ENCODE results near the gene NIBAN1.
A peak's percentile ranks its signal among the peaks of the same experiment; 100 is the strongest.
"Not testable (repeated sequence)": the region's sequence is repeated elsewhere in the genome, so short reads cannot be mapped to it uniquely, and the experiment has no call there.

Gene NIBAN1

DNA sequence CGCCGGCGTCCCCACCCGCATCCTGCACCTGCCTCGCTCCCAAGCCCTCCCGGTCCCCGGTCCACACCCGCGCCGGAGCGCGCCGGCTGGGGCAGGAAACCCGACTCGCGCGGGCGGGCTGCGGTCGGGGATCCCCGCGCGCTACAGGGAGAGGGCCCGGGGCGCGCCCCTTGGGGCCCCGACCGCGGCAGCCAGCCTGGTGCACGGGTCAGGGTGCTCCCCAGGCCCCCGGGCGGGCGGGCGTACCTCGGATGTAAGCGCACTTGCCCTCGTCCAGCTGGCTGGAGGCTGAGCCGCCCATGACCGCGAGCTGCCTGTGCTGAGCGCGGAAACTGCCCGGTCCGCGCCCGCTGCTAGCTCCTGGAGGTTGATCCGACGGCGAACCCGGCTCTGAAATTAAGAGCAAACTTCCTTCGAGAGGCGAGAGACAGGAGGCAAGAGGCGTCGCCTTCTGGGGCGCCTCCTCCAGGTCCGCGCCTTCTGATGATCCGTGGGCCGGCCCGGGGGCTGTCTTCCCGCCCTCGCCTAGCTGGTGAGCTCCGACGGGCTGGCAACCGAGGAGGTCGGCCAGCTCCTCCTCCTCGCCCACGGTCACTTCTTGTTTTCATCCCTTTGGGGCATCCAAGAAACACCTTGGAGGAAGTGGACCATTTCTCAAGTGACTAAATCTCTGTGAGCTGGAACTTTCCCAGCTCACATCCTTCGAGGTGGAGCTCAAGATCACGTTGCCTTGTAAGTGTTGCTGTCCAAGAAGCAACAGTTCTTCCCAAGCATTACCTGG lies at the start of gene NIBAN1:
NIBAN1 (minus strand) TSS at position 453 of the 781 bp plus-strand sequence; CDS start at position 301, 152 bp downstream.
- peak; percentile 38 for DNase-seq (ENCODE audit: low spot score)

GRCh38 chr1:185017966-185018365 lies 43.7 kb upstream of the NIBAN1 start:
- no peak for DNase-seq (ENCODE audit: low spot score)

DNA sequence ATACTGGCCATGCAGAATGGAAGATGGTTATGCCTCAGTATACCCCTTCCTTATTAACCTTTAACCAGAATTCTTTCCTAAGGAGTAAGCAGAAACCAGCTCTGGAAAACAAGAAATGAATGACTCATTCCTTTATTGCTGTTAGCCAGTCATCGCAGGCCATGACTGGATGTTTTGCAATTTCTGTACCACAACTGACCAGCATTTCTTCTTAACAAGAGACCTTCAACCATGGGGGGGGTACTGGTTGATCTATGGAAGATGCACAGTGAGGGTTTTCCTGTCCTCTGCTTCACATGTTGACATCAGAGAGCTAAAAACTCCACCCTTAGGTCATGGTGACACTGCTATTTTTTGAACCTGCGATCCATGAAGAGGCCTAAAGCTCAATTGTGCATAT lies 43.0 kb upstream of the NIBAN1 start:
- DNase-seq (ENCODE audit: low spot score), result peak; percentile 54

GRCh38 chr1:185016880-185017279 lies 42.6 kb upstream of the NIBAN1 start:
- DNase-seq (ENCODE audit: low spot score), result no peak

DNA sequence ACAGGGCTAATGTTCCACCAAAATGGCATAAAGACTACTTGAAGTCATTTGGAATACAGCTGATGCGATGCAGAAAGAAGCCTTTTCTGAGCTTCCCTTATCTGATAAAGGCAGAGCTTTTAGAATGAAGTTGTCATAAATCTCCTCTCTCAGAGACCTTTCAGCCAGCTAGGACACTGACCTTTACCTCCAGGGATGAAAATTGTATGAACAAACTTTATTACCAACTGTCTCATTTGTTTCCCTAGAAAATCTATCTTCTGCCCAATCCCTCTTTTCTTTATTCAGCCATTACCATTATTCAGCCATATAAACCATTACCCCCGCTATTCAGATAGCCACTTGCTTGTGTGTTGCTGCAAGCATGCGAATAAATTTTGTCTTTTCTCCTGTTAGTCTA lies 41.3 kb upstream of the NIBAN1 start:
- DNase-seq (ENCODE audit: low spot score), result no peak

GRCh38 chr1:185014941-185015340 lies 40.6 kb upstream of the NIBAN1 start:
- DNase-seq (ENCODE audit: low spot score), result no peak

DNA sequence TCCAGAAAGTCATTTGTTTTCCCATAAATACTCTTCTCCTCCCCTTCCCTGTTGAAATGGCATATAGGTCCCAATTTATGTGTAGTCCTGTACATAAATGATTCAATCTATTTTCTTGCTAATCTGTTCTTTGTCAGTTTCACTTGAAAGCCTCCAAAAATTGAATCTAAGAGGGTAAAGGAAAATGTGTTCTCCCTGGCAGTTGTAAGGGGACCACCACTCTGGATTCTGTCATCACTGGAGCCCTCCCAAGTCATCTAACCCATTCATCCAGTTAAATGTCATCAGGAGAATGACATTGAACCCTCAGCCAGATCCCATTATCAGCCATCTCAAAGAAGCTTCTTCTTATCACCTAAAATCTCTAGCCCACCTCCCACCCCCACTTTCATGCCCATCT lies 36.1 kb upstream of the NIBAN1 start:
- DNase-seq (ENCODE audit: low spot score), result no peak

GRCh38 chr1:185008838-185009237 lies 34.5 kb upstream of the NIBAN1 start:
- no peak for DNase-seq (ENCODE audit: low spot score)

DNA sequence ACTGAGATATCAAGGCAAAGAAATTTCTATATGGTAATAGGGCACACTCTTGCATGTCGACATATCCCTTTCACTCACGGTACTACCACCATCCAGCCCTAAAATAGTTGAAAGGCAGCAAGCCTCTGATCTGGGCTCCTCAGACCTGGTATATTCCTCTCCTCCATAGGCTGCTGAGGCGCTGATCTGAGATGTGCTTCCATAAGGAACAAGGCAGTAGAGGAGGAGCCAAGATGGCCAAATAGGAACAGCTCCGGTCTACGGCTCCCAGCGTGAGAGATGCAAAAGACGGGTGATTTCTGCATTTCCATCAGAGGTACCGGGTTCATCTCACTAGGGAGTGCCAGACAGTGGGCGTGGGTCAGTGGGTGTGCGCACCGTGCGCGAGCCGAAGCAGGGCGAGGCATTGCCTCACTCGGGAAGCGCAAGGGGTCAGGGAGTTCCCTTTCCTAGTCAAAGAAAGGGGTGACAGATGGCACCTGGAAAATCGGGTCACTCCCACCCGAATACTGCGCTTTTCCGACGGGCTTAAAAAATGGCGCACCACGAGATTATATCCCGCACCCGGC lies 27.1 kb upstream of the NIBAN1 start:
- not testable (repeated sequence) for DNase-seq (ENCODE audit: low spot score)

DNA sequence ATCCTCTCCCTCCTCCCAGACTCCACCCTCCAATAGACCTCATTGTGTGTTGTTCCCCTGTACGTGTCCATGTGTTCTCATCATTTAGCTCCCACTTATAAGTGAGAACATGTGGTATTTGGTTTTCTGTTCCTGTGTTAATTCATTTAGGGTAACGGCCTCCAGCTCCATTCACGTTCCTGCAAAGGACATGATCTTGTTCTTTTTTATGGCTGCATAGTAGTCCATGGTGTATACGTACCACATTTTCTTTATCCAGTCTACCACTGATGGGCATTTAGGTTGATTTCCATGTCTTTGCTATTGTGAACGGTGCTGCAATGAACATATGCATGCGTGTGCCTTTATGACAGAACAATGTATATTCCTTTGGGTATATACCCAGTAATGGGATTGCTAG lies 25.7 kb upstream of the NIBAN1 start:
- DNase-seq (ENCODE audit: low spot score), result not testable (repeated sequence)

- no peak for DNase-seq (ENCODE audit: low spot score)
These were observed 20.0 kb upstream of the NIBAN1 start for GRCh38 chr1:184994301-184994700.

GRCh38 chr1:184992271-184992670 lies 18.0 kb upstream of the NIBAN1 start:
- no peak for DNase-seq (ENCODE audit: low spot score)

- no peak for DNase-seq (ENCODE audit: low spot score)
These were observed 15.9 kb upstream of the NIBAN1 start for GRCh38 chr1:184990204-184990603.

DNA sequence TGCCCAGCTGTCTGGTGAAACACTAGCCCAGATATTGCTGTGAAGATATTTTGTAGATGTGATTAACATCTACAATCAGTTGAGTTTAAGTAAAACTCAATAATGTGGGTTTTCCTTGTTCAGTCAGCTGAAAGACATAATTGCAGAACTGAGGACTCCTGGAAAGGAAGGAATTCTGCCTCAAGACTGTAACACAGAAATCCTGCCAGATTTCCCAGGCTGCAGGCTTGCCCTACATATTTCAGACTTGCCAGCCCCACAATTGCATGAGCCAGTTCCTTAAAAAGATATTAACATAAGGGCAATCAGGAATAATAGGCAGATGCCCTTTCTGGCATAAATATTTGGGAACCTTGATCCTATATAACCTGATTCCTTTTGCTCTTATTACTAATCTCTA lies 14.2 kb upstream of the NIBAN1 start:
- DNase-seq (ENCODE audit: low spot score), result no peak

GRCh38 chr1:184987696-184988095 lies 13.4 kb upstream of the NIBAN1 start:
- no peak for DNase-seq (ENCODE audit: low spot score)

DNA sequence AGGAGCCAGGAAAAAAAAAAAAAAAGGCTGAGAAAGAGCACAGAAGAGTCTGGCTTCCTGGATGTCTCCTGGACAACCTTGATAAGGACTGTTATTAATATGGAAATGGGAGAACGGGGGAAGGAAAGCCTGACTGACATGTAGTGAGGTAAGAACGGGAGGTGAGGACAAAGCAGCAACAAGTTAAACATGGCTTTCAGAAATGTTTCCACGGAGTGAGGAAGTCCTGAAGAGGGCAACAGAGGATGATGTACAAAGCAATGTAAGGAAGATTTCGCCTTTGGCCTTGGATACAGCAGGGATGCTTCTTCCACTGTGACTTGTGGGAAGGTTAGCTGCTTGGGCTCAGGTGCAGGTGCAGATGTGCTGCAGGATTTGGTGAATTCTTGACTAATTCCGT lies 11.9 kb upstream of the NIBAN1 start:
- no peak for DNase-seq (ENCODE audit: low spot score)

GRCh38 chr1:184982002-184982954 lies 8.0 kb upstream of the NIBAN1 start:
- DNase-seq (ENCODE audit: low spot score), result peak; percentile 63

GRCh38 chr1:184980726-184981125 lies 6.4 kb upstream of the NIBAN1 start:
- no peak for DNase-seq (ENCODE audit: low spot score)

- DNase-seq (ENCODE audit: low spot score), result no peak
These were observed 1.0 kb upstream of the NIBAN1 start for GRCh38 chr1:184975208-184975870.

- no peak for DNase-seq (ENCODE audit: low spot score)
These were observed 468 bp upstream of the NIBAN1 start for GRCh38 chr1:184974837-184975115.

- peak; percentile 58 for DNase-seq (ENCODE audit: low spot score)
These were observed 844 bp downstream of the NIBAN1 start for GRCh38 chr1:184973272-184974055.
